GM06990 (cell line): ENCODE results near the gene RASGEF1B.
"Not testable (repeated sequence)": the region's sequence is repeated elsewhere in the genome, so short reads cannot be mapped to it uniquely, and the experiment has no call there.

Experiments
- DNase-seq: peaks from one replicate; pipeline ENCODE4 v3.0.0-alpha.2; 2011; ENCODE audit not compliant: insufficient read length; ENCODE audit errors: extremely low read depth
- H3K27me3 ChIP-seq: replicated peaks from 2 replicates; pipeline ENCODE4 v1.6.0; 2011; ENCODE audit warnings: low read length; ENCODE audit not compliant: control insufficient read depth, insufficient read depth
- H3K36me3 ChIP-seq: 2 replicates; pipeline ENCODE4 v1.5.1; 2011; ENCODE audit warnings: low read length; ENCODE audit not compliant: control insufficient read depth, insufficient read depth
- H3K4me3 ChIP-seq: replicated peaks from 2 replicates; pipeline ENCODE4 v1.5.1; 2011; ENCODE audit warnings: low read depth, mild to moderate bottlenecking, control low read depth, low read length
- TF ChIP-seq, protein P1 (sequence below): IDR thresholded peaks from 2 replicates; pipeline ENCODE4 v1.5.1; 2011; ENCODE audit warnings: low read length, control low read depth, mild to moderate bottlenecking, inconsistent platforms; ENCODE audit not compliant: insufficient read depth, poor library complexity, severe bottlenecking

The RASGEF1B gene

DNA sequence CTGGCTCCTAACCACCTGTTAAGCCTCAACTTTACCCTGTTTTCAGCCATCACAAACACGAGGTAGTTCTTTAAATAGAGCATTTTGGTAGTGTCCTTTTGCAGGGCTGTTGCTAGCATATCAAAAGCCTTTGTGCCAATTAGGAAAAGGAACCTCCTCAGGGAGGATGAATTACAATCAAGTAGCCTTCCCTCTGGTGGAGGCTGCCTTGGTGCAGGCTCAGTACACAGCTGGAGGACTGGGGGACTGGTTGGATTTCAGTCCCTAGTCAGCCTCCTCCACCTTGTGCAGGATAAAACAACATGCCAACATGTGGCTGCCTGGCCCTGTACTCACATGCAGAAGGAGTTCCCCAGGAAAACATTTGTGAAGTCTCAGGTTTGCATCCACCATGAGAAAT, 53.1 kb downstream of the RASGEF1B start:
- no peaks in the 10 kb centered on the region for H3K27me3 ChIP-seq
- DNase-seq, result no peak
- TF ChIP-seq, protein P1, sequence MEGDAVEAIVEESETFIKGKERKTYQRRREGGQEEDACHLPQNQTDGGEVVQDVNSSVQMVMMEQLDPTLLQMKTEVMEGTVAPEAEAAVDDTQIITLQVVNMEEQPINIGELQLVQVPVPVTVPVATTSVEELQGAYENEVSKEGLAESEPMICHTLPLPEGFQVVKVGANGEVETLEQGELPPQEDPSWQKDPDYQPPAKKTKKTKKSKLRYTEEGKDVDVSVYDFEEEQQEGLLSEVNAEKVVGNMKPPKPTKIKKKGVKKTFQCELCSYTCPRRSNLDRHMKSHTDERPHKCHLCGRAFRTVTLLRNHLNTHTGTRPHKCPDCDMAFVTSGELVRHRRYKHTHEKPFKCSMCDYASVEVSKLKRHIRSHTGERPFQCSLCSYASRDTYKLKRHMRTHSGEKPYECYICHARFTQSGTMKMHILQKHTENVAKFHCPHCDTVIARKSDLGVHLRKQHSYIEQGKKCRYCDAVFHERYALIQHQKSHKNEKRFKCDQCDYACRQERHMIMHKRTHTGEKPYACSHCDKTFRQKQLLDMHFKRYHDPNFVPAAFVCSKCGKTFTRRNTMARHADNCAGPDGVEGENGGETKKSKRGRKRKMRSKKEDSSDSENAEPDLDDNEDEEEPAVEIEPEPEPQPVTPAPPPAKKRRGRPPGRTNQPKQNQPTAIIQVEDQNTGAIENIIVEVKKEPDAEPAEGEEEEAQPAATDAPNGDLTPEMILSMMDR, result no peak
- no peaks in the 10 kb centered on the region for H3K36me3 ChIP-seq
- no peak overlapping the region for H3K4me3 ChIP-seq

DNA sequence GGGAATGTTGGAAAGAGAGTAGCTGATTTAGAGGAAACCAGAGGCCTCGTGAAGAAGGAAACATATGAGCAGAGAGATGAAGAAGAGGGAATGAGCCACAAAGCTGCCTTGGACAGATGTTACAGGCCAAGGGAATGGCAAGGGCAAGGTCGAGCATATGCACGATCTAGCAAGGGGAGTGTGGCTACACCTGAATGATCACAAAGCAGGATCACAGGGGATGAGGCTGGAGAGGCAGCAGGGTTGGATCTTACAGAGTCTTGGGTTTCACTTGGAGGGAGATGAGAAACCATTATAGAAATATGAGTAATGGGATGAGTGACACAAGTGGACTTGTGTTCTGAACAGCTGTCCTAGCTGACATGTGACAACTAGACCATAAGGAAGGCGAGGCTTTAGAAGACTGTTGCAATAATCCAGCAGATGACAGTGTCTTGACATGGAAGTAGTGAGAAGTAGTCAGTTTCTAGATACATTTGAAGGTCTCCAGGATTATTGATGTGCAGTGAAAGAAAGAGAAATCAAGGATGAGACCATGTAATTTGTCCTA, 58.7 kb downstream of the RASGEF1B start:
- TF ChIP-seq, protein P1, result no peak
- DNase-seq, result no peak
- Histone ChIP-seq H3K27me3 (no peaks in the 10 kb centered on the region), H3K36me3 (no peaks in the 10 kb centered on the region), H3K4me3 (no peak overlapping the region)

DNA sequence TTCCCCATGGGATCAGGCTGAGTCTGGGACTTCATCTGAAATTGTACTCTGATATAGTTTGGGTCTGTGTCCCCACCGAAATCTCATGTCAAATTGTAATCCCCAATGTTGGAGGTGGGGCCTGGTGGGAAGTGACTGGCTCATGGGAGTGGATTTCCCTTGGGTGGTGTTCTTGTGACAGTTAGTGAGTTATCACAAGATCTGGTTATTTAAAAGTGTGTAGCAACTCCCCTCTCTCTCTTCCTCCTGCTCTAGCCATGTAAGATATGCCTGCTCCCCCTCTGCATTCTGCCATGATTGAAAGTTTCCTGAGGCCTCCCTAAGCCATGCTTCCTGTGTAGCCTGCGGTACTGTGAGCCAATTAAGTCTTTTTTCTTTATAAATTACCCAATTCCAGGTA, 61.0 kb downstream of the RASGEF1B start:
- Histone ChIP-seq H3K36me3 (no peaks in the 10 kb centered on the region), H3K27me3 (no peaks in the 10 kb centered on the region), H3K4me3 (no peak overlapping the region)
- TF ChIP-seq, protein P1, result no peak
- DNase-seq, result no peak

DNA sequence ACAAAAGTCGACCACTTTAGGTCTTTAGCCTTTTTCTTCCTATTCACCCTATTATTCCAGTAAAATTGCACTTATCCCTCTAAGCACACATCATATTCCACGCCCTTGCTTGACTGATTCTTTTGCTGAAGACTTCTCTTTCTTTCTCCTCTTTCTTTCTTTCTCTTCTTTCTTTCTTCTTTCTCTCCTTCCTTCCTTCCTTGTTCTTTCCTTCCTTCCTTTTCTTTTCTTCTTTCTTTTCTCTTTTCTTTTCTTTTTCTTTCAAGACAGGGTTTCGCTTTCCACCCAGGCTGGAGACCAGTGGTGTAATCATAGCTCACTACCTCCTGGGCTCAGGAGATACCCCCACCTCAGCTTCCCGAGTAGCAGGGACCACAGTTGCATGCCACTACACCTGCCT, 61.9 kb downstream of the RASGEF1B start:
- H3K4me3 ChIP-seq, result no peak overlapping the region
- H3K36me3 ChIP-seq, result no peaks in the 10 kb centered on the region
- TF ChIP-seq, protein P1, result no peak
- H3K27me3 ChIP-seq, result no peaks in the 10 kb centered on the region
- no peak for DNase-seq

DNA sequence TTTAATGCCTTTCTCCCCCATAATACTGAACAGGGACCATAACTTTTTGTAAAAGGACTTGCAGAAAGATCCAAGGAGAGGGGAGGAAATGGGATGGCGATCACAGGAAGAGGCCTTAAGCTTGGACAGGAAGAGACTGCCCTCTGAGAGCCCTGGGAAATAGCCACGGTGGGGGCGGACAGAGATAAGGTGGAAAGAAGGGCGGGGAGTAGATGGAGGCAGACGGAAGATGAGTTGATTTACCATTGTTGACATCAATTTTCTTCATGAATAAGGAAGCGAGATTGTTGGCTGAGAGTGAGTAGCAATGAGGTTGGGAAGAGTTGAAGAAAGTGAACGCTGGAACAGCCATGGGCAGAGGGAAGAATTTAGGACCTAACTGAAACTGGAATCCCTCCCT, 63.4 kb downstream of the RASGEF1B start:
- TF ChIP-seq, protein P1, result no peak
- no peak for DNase-seq

GRCh38 chr4:81407726-81408125, 64.0 kb downstream of the RASGEF1B start:
- Histone ChIP-seq H3K4me3 (no peak overlapping the region), H3K27me3 (no peaks in the 10 kb centered on the region), H3K36me3 (no peaks in the 10 kb centered on the region)
- no peak for DNase-seq
- TF ChIP-seq, protein P1, result no peak

More for the DNA sequence above, 63.4 kb downstream of the RASGEF1B start:
- Histone ChIP-seq H3K36me3 (no peaks in the 10 kb centered on the region), H3K27me3 (no peaks in the 10 kb centered on the region), H3K4me3 (no peak overlapping the region)

GRCh38 chr4:81406481-81406880, 65.2 kb downstream of the RASGEF1B start:
- not testable (repeated sequence) for H3K27me3 ChIP-seq, DNase-seq, H3K4me3 ChIP-seq, H3K36me3 ChIP-seq
